GM23248 (cell line): Measurements from ENCODE around the gene BAIAP2.

Source experiments
- EZH2 ChIP-seq: fragments of 200-600 bp; sonication (generic); IDR thresholded peaks from 2 replicates; pipeline ENCODE4 v1.6.1; 2018; ENCODE audit warnings: antibody characterized with exemption, mild to moderate bottlenecking; ENCODE audit not compliant: insufficient read depth, poor library complexity, severe bottlenecking
- EZH2phosphoT487 ChIP-seq: fragments of 200-600 bp; sonication (generic); IDR thresholded peaks from 2 replicates; pipeline ENCODE4 v1.6.1; 2018; ENCODE audit warnings: antibody characterized with exemption, moderate library complexity, mild to moderate bottlenecking, low read depth; ENCODE audit not compliant: insufficient read depth

GRCh38 chr17:81102352-81102751 is 67.4 kb downstream of the BAIAP2 start:
- no peak for TF ChIP-seq EZH2
- TF ChIP-seq EZH2phosphoT487: no peak
